Stimulated activated CD8-positive, alpha-beta memory T cell treated with anti-CD3 and anti-CD28 coated beads, Interleukin-12 subunit alpha, Interleukin-12 subunit beta, amount 100 ng/mL, for 4 hours (primary cell): ENCODE data around the gene RINL.
"Not testable (repeated sequence)": the region's sequence is repeated elsewhere in the genome, so short reads cannot be mapped to it uniquely, and the experiment has no call there.

Experiments used
- DNase-seq: peaks from one replicate; pipeline ENCODE4 v3.0.0-alpha.2; 2020; ENCODE audit warnings: low read depth

The RINL gene

GRCh38 chr19:38834104-38834490 lies 44.0 kb downstream of the RINL start:
- DNase-seq: no peak

DNA sequence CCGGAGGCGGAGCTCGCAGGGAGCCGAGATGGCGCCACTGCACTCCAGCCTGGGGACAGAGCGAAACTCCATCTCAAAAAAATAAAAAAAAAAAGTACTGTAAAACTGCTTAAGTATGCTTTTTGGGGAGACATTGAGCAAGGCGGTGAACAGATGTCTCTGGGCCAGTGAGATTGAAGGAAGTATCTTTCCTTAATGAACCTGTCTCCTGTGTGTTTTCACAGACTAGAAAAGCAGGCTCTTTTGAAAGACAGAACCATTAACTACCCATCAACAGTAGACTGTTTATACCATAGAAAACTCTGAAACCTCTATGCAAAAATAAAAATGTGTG lies 45.0 kb downstream of the RINL start:
- no peak for DNase-seq

DNA sequence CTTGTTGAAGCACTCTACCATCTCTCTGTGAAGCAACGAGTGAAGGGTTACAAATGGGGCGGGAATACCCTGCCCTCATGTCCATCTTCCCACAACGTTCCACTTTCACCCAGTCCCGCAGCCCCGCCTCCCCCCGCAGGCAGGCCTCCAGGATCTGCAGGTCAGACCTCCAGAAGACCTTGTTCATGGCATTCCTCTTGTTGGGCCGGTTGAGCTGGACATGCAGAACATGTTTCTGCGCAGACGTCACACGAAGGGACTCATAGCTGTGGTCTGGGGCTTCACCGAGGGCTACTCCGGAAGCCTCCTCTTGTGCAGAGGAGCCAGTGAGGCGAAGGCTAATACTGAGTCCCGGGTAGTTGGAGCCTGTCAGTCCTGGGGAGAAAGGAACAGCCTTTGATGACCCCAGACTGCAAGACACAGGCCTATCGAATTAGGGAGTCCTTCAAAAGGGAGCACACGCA lies 46.9 kb downstream of the RINL start:
- DNase-seq: no peak

DNA sequence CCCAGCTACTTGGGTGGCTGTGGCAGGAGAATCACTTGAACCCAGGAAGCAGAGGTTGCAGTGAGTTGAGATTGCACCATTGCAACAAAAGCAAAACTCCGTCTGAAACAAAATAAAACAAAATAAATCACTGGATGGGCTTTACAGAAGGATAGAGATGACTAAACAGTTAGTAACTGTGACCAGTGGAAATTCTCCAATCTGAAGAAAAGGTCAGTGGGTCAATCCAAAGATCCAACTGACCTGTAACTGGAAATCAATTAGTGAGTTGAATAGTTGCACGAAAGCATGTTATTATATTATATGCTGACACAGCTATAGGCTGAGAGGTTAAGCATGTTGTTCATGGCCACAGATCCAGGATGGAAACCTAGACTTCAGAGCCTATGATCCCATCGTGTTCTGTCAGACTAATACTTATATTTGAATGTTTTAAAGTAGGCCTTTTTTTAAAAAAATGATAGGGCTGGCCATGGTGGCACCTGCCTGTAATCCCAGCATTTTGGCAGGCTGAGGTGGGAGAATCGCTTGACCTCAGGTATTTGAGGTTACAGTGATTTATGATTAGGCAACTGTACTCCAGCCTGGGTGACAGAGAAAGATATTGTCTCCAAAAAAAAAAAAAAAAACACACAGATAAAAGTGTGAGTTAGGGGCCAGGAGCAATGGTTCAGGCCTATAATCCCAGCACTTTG lies 47.9 kb downstream of the RINL start:
- no peak for DNase-seq

GRCh38 chr19:38829203-38829602 lies 48.9 kb downstream of the RINL start:
- not testable (repeated sequence) for DNase-seq

GRCh38 chr19:38826856-38827551 lies 51.1 kb downstream of the RINL start:
- DNase-seq: no peak

DNA sequence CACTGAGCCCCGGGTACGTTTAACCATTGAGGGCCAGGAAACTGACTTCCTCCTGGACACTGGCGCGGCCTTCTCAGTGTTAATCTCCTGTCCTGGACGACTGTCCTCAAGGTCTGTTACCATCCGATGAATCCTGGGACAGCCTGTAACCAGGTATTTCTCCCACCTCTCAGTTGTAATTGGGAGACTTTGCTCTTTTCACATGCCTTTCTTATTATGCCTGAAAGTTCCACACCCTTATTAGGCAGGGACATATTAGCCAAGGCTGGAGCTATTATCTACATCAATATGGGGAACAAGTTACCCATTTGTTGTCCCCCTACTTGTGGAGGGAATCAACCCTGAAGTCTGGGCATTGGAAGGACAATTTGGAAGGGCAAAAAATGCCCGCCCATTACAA lies 52.1 kb downstream of the RINL start:
- DNase-seq: not testable (repeated sequence)

DNA sequence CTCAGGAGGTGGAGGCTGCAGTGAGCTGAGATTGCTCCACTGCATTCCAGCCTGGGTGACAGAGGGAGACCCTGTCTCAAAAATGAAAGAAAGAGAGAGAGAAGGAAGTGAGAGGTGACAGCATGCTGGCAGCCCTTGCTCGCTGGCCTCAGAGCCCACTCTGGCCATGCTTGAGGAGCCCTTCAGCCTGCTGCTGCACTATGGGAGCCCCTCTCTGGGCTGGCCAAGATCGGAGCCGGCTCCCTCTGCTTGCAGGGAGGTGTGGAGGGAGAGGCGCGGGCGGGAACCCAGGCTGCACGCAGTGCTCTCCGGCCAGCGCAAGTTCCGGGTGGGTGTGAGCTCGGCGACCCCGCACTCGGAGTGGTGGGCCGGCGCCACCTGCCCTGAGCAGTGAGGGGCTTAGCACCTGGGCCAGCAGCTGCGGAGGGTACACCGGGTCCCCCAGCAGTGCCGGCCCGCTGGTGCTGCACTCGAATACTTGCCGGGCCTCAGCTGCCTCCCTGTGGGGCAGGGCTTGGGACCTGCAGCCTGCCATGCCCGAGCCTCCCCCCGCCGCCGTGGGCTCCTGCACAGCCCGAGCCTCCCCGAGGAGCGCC lies 56.7 kb downstream of the RINL start:
- DNase-seq: not testable (repeated sequence)

DNA sequence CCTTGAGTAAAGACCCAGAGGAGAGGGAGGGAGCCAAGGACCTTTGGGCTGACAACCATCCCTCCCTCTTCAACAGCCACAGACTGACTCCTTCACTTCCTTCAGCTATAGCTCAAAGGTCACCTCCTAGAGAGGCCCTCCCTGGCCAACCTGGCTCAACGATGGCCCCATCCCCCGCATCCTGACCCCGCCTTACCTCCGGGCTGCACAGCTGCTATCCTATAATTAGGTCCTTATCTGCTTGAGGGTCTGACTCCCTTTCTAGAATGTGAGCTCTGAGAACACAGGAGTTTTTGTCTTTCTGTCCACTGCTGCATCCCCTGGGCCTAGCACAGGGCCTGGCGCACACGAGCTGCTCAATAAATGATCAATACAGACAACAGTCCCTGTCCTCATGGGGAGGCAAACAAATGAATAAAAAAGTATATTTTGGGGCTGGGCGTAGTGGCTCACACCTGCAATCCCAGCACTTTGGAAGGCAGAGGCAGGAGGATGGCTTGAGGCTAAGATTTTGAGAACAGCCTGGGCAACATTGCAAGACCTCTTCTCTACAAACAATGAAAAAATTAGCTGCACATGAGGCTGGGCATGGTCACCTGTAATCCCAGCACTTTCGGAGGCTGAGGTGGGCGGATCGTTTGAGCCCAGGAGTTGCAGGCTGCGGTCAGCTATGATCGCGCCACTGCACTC lies 58.7 kb downstream of the RINL start:
- no peak for DNase-seq
